HepG2 (cell line): ENCODE data around the gene ZNF865. TPM values are rescaled to one million over a fixed set of nuclear protein-coding genes. Genes with fewer than 3 reads are reported as not detected.

ENCODE experiments used
- ATAC-seq: fragments of 200-7000 bp; cut with Tn5 transposase; 3 replicates; pipeline ENCODE4 v1.9.1; 2020; ENCODE audit warnings: mild to moderate bottlenecking, moderate library complexity
- BruUV-seq: library from RNA; stranded (reverse); fragments of 400-500 nt; replicated peaks from 2 replicates; lab custom pipeline; 2021; lab: Mats Ljungman, UMichigan
- CTCF ChIA-PET: fragments of 300-600 bp; formaldehyde crosslinking; extraction: SDS; loops from one replicate; lab custom pipeline; 2021; ENCODE audit warnings: low total read pairs, inconsistent platforms, low intra/inter-chr PET ratio; lab: Yijun Ruan, JAX
- POLR2A ChIA-PET: fragments of 350-600 bp; sonication (Branson Sonifier 250); formaldehyde crosslinking; loops from one replicate; lab custom pipeline; 2020; ENCODE audit warnings: antibody characterized with exemption, inconsistent platforms; lab: Yijun Ruan, JAX
- DNase-seq: peaks from one replicate; pipeline ENCODE4 v3.0.0-alpha.2; 2015; ENCODE audit warnings: low spot score
- FAIRE-seq: peaks from 3 replicates; lab custom pipeline; 2011; peaks lifted over from hg19 to GRCh38; lab: Jason Lieb, UNC
- H2AFZ ChIP-seq: one replicate; pipeline ENCODE4 v1.6.1; 2011; ENCODE audit warnings: low read length, inconsistent platforms
- H3K27ac ChIP-seq: fragments of 300-600 bp; 3 replicates; pipeline ENCODE4 v1.8.0; 2011; ENCODE audit warnings: mixed run types, mild to moderate bottlenecking, mixed read lengths, low read length, inconsistent platforms; ENCODE audit not compliant: insufficient read depth; ENCODE audit errors: extremely low read length
- H3K27me3 ChIP-seq, 2 experiments: fragments of 200-600 bp in 1 of 2; 2 replicates in 1 of 2; 3 replicates in 1 of 2; pipeline versions ENCODE4 v1.6.0 to v1.8.0; 2011; ENCODE audit warnings: low read length in 2 of 2, mild to moderate bottlenecking in 2 of 2, moderate library complexity in 2 of 2, inconsistent platforms in 1 of 2; ENCODE audit not compliant: insufficient read depth in 2 of 2, control insufficient read depth in 1 of 2
- H3K36me3 ChIP-seq, 2 experiments: fragments of 200-600 bp in 1 of 2; replicated peaks in 1 of 2; 2 replicates in 1 of 2; 3 replicates in 1 of 2; pipeline versions ENCODE4 v1.5.1 to v1.8.0; 2011; ENCODE audit warnings: low read length in 2 of 2, inconsistent platforms in 1 of 2; ENCODE audit not compliant: insufficient read depth in 2 of 2, control insufficient read depth in 1 of 2
- H3K4me1 ChIP-seq: 2 replicates; pipeline ENCODE4 v1.5.1; 2012; ENCODE audit warnings: low read length, inconsistent platforms; ENCODE audit not compliant: insufficient read depth
- H3K4me2 ChIP-seq: 2 replicates; pipeline ENCODE4 v1.6.0; 2011; ENCODE audit warnings: low read depth, low read length, inconsistent platforms
- H3K4me3 ChIP-seq, 3 experiments: fragments of 200-600 bp in 1 of 3; sonication (generic), shearing (Covaris generic) in 1 of 3; replicated peaks in 1 of 3; 2 replicates each; pipeline ENCODE4 v1.5.1; 2011 to 2016; ENCODE audit warnings: low read length in 3 of 3, inconsistent platforms in 2 of 3, low read depth in 2 of 3, mild to moderate bottlenecking in 2 of 3, control low read depth in 1 of 3, mixed read lengths in 1 of 3; ENCODE audit not compliant: insufficient read depth in 1 of 3
- H3K79me2 ChIP-seq: one replicate; pipeline ENCODE4 v1.6.1; 2011; ENCODE audit warnings: low read length, inconsistent platforms; ENCODE audit not compliant: insufficient read depth
- H3K9ac ChIP-seq: 2 replicates; pipeline ENCODE4 v1.6.0; 2011; ENCODE audit warnings: mild to moderate bottlenecking, low read depth, low read length, inconsistent platforms; ENCODE audit not compliant: insufficient read depth
- H3K9me3 ChIP-seq: 2 replicates; pipeline ENCODE4 v1.5.1; 2012; ENCODE audit warnings: mild to moderate bottlenecking, low read length
- H4K20me1 ChIP-seq: 2 replicates; pipeline ENCODE4 v1.6.0; 2011; ENCODE audit warnings: inconsistent platforms, mild to moderate bottlenecking, low read length, moderate library complexity; ENCODE audit not compliant: insufficient read depth
- JDP2 ChIP-seq: sonication (generic); formaldehyde crosslinking; IDR thresholded peaks from 2 replicates; pipeline ENCODE4 v1.8.1; 2022; ENCODE audit warnings: missing genetic modification reagents, borderline replicate concordance
- PAXIP1 ChIP-seq: sonication (generic); formaldehyde crosslinking; conservative IDR thresholded peaks from 2 replicates; pipeline ENCODE4 v1.4.0; 2020; ENCODE audit warnings: mild to moderate bottlenecking, missing genetic modification reagents, moderate library complexity
- SMYD3 ChIP-seq: sonication (generic); formaldehyde crosslinking; IDR thresholded peaks from 2 replicates; pipeline ENCODE4 v1.8.1; 2023; ENCODE audit warnings: mild to moderate bottlenecking, missing genetic modification reagents
- TOPORS ChIP-seq: sonication (generic); formaldehyde crosslinking; IDR thresholded peaks from 2 replicates; pipeline ENCODE4 v1.8.0; 2023; ENCODE audit warnings: mild to moderate bottlenecking, missing genetic modification reagents
- U2AF1 ChIP-seq: fragments of 200-400 bp; formaldehyde crosslinking; optimal IDR thresholded peaks from 2 replicates; pipeline ENCODE3; 2017; ENCODE audit warnings: mild to moderate bottlenecking, low read depth, low read length
- ZNF678 ChIP-seq: sonication (generic); formaldehyde crosslinking; IDR thresholded peaks from 2 replicates; pipeline ENCODE4 v1.4.0; 2020; ENCODE audit warnings: mild to moderate bottlenecking, missing genetic modification reagents
- WGBS: methylation state at CpG from one replicate; pipeline ENCODE4 v1.1.6; 2017; ENCODE audit warnings: low lambda C conversion rate; 5-methylcytosine and 5-hydroxymethylcytosine counted together
- in situ Hi-C: cut with HindIII; loops from 2 replicates; pipeline ENCODE4 v1.10.0; 2017; ENCODE audit warnings: low pct_unique_long_range_greater_than_20kb; ENCODE audit not compliant: extremely low pct_ligation_motif_present
- intact Hi-C: fragments of 100-400 bp; cut with micrococcal nuclease; formaldehyde crosslinking; loops from one replicate; pipeline ENCODE4 v1.10.0; 2022; ENCODE audit not compliant: unreplicated experiment
- polyA plus RNA-seq, 8 experiments: library from polyadenylated mRNA; depleted of rRNA in 3 of 8; stranded (reverse) in 7 of 8; unstranded in 1 of 8; fragments of >200 nt; fragmentation: Illumina TruSeq in 4 of 8; extraction: Trizol in 4 of 8; gene quantifications; 2 replicates each; pipeline versions ENCODE4 v1.2.1 to v1.2.3, GENCODE V29; 2011 to 2016; ENCODE audit warnings: low read depth in 4 of 8, missing spikeins in 1 of 8, mixed read lengths in 1 of 8; ENCODE audit not compliant: insufficient read depth in 1 of 8
- total RNA-seq, 5 experiments: library from RNA; depleted of rRNA; stranded (reverse); fragments of >200 nt; fragmentation: Illumina TruSeq; extraction: Trizol; gene quantifications; 2 replicates each; pipeline ENCODE4 v1.2.3, GENCODE V29; 2016; ENCODE audit warnings: low read depth in 1 of 5

Gene ZNF865
- total and polyA plus RNA-seq, 2 of the 13 experiments (the other 11 are each of a cell fraction or from before 2014, with no cell fraction given) = 0.93 to 1.0 TPM

- BruUV-seq = no TSS peak
- no peak for DNase-seq
- Histone ChIP-seq H3K9me3 (no peaks in the 10 kb centered on the region), H4K20me1 (0 out of 2 replicates have a peak, but pooled peaks cover 6% of the 10 kb centered on the region), H3K4me3 (no peak overlapping the region), H3K9ac (no peak overlapping the region), H2AFZ (no peak overlapping the region), H3K4me2 (no peak overlapping the region), H3K4me1 (peaks cover 16% of the 10 kb centered on the region), H3K27ac (no peak overlapping the region), H3K36me3 (peaks cover 10 to 32% of the 10 kb centered on the region in 2 experiments; a peak in 4 of 5 replicates), H3K27me3 (no peaks in the 10 kb centered on the region; a peak in 1 of 5 replicates), H3K79me2 (peaks cover 2% of the 10 kb centered on the region)
- no peak for FAIRE-seq
- intact Hi-C loops = no loop called here
- in situ Hi-C loops = no loop called here
- 94% methylated on average over 3 of the region's 3 CpGs for WGBS
- ChIA-PET POLR2A (interaction anchor here (1.0 kb wide), 1 partner anchor 9 kb away, joined by 4 read pairs; no protein-coding TSS in a partner anchor), CTCF (no interaction called here)
- ATAC-seq = no peak
- no peak for TF ChIP-seq JDP2 (CRISPR knock-in tag)
- no peak for TF ChIP-seq U2AF1
- TF ChIP-seq SMYD3 (CRISPR knock-in tag) = no peak
- TF ChIP-seq PAXIP1 (CRISPR knock-in tag) = no peak
- no peak for TF ChIP-seq ZNF678 (CRISPR knock-in tag)
- no peak for TF ChIP-seq TOPORS (CRISPR knock-in tag)
Observed at GRCh38 chr19:55596304-55596703, 9.1 kb upstream of the ZNF865 start.
